Neural cell (in vitro differentiated cells): ENCODE data around the gene PRKCQ. TPM values are rescaled to one million over a fixed set of nuclear protein-coding genes. Genes with fewer than 3 reads are reported as not detected.

Experiments
- H2AFZ ChIP-seq: fragments of 200-600, 300-800 bp; sonication (generic), shearing (Covaris generic); 2 replicates; pipeline ENCODE4 v1.6.0; 2014; ENCODE audit warnings: low read depth, mild to moderate bottlenecking, antibody characterized with exemption, low read length, moderate library complexity
- H3F3A ChIP-seq: fragments of 200-600 bp; shearing (Covaris generic); 2 replicates; pipeline ENCODE4 v1.6.1; 2016; ENCODE audit warnings: mild to moderate bottlenecking, moderate library complexity, mixed read lengths, antibody characterized with exemption, low read length; ENCODE audit not compliant: insufficient read depth, poor library complexity, severe bottlenecking
- H3K27ac ChIP-seq: fragments of 200-600, 300-800 bp; sonication (generic), shearing (Covaris generic); 2 replicates; pipeline ENCODE4 v1.5.1; 2014; ENCODE audit warnings: mild to moderate bottlenecking, low read length, moderate library complexity
- H3K27me3 ChIP-seq: fragments of 300-800, 200-600 bp; sonication (generic), shearing (Covaris generic); 2 replicates; pipeline ENCODE4 v1.6.0; 2014; ENCODE audit warnings: mild to moderate bottlenecking, low read depth, low read length, moderate library complexity; ENCODE audit not compliant: insufficient read depth
- H3K36me3 ChIP-seq: fragments of 300-800, 200-600 bp; sonication (generic), shearing (Covaris generic); 2 replicates; pipeline ENCODE4 v1.5.1; 2014; ENCODE audit warnings: mild to moderate bottlenecking, antibody characterized with exemption, low read length, moderate library complexity; ENCODE audit not compliant: insufficient read depth
- H3K4me2 ChIP-seq: fragments of 300-800, 200-600 bp; sonication (generic), shearing (Covaris generic); 2 replicates; pipeline ENCODE4 v1.6.0; 2014; ENCODE audit warnings: mild to moderate bottlenecking, low read length
- H3K4me3 ChIP-seq: fragments of 300-800, 200-600 bp; sonication (generic), shearing (Covaris generic); 2 replicates; pipeline ENCODE4 v1.5.1; 2014; ENCODE audit warnings: mild to moderate bottlenecking, low read length, moderate library complexity
- H3K79me2 ChIP-seq: fragments of 200-600 bp; shearing (Covaris generic); replicated peaks from 2 replicates; pipeline ENCODE4 v1.6.0; 2014; ENCODE audit warnings: mild to moderate bottlenecking, low read length, moderate library complexity; ENCODE audit not compliant: insufficient read depth
- H3K9ac ChIP-seq: fragments of 300-800, 200-600 bp; sonication (generic), shearing (Covaris generic); 2 replicates; pipeline ENCODE4 v1.6.1; 2016; ENCODE audit warnings: mild to moderate bottlenecking, low read length, mixed read lengths
- H3K9me2 ChIP-seq: fragments of 200-600 bp; shearing (Covaris generic); 2 replicates; pipeline ENCODE4 v1.6.1; 2016; ENCODE audit warnings: mild to moderate bottlenecking, low read length, mixed read lengths; ENCODE audit not compliant: insufficient read depth
- H3K9me3 ChIP-seq: fragments of 200-600, 300-800 bp; sonication (generic), shearing (Covaris generic); 2 replicates; pipeline ENCODE4 v1.6.1; 2016; ENCODE audit warnings: mild to moderate bottlenecking, mixed run types, low read length, moderate library complexity, mixed read lengths
- H4K20me1 ChIP-seq: fragments of 200-600 bp; shearing (Covaris generic); 2 replicates; pipeline ENCODE4 v1.6.1; 2016; ENCODE audit warnings: mild to moderate bottlenecking, mixed run types; ENCODE audit not compliant: insufficient read depth
- CTCF ChIP-seq: fragments of 450-650 bp; IDR thresholded peaks from 2 replicates; pipeline ENCODE4 v1.5.1; 2014; ENCODE audit warnings: antibody characterized with exemption, mild to moderate bottlenecking, moderate library complexity; ENCODE audit not compliant: poor library complexity, severe bottlenecking
- EP300 ChIP-seq: fragments of 450-650 bp; conservative IDR thresholded peaks from 2 replicates; pipeline ENCODE4 v1.6.1; 2014; ENCODE audit warnings: antibody characterized with exemption, mild to moderate bottlenecking, moderate library complexity; ENCODE audit not compliant: poor library complexity, severe bottlenecking
- EZH2 ChIP-seq: fragments of 200-600, 300-800 bp; shearing (Covaris generic), sonication (generic); IDR thresholded peaks from 2 replicates; pipeline ENCODE4 v1.6.1; 2014; ENCODE audit warnings: antibody characterized with exemption, low read length, borderline replicate concordance, mild to moderate bottlenecking; ENCODE audit not compliant: insufficient read depth, poor library complexity, severe bottlenecking
- MXI1 ChIP-seq: fragments of 450-650 bp; conservative IDR thresholded peaks from 2 replicates; pipeline ENCODE4 v1.6.1; 2014; ENCODE audit warnings: antibody characterized with exemption, mild to moderate bottlenecking; ENCODE audit not compliant: poor library complexity, severe bottlenecking
- POLR2AphosphoS5 ChIP-seq: IDR thresholded peaks from 2 replicates; pipeline ENCODE4 v1.6.1; 2012
- RAD21 ChIP-seq: fragments of 450-650 bp; conservative IDR thresholded peaks from 2 replicates; pipeline ENCODE4 v1.6.1; 2014; ENCODE audit warnings: antibody characterized with exemption, mild to moderate bottlenecking, moderate library complexity
- REST ChIP-seq: IDR thresholded peaks from 2 replicates; pipeline ENCODE4 v1.6.1; 2012; ENCODE audit warnings: borderline replicate concordance
- SMC3 ChIP-seq: fragments of 450-650 bp; conservative IDR thresholded peaks from 2 replicates; pipeline ENCODE4 v1.6.1; 2014; ENCODE audit warnings: antibody characterized with exemption, mild to moderate bottlenecking, moderate library complexity; ENCODE audit not compliant: poor library complexity
- TAF1 ChIP-seq: IDR thresholded peaks from 2 replicates; pipeline ENCODE4 v1.6.1; 2012; ENCODE audit warnings: low read depth
- polyA plus RNA-seq: library from polyadenylated mRNA; depleted of rRNA; stranded (reverse); fragments of >200 nt; gene quantifications from 2 replicates; pipeline ENCODE4 v1.2.3, GENCODE V29; 2014

Gene PRKCQ
- polyA plus RNA-seq, 1 donor from 2014 or later, result 0.61 TPM

GRCh38 chr10:6455592-6455991 lies 124.5 kb downstream of the PRKCQ start:
- Histone ChIP-seq H3K4me3 (no peak overlapping the region), H3K9me3 (peaks cover 3% of the 10 kb centered on the region), H3K9ac (no peak overlapping the region), H4K20me1 (no peaks in the 10 kb centered on the region), H3K4me2 (no peak overlapping the region), H3K36me3 (no peaks in the 10 kb centered on the region), H3F3A (no peaks in the 10 kb centered on the region), H3K79me2 (no peaks in the 10 kb centered on the region), H3K9me2 (no peaks in the 10 kb centered on the region), H2AFZ (no peak overlapping the region), H3K27me3 (no peaks in the 10 kb centered on the region), H3K27ac (no peak overlapping the region)
- TF ChIP-seq POLR2AphosphoS5 (no peak), EZH2 (no peak), TAF1 (no peak), SMC3 (no peak), CTCF (no peak), EP300 (no peak), RAD21 (no peak), MXI1 (no peak), REST (no peak)

- H3K9me3 ChIP-seq, result no peaks in the 10 kb centered on the region
- H3K27ac ChIP-seq, result no peak overlapping the region
- no peak overlapping the region for H3K9ac ChIP-seq
- H3K79me2 ChIP-seq, result no peaks in the 10 kb centered on the region
- H3K4me2 ChIP-seq, result no peak overlapping the region
- H3K9me2 ChIP-seq, result no peaks in the 10 kb centered on the region
- H4K20me1 ChIP-seq, result no peaks in the 10 kb centered on the region
- H3F3A ChIP-seq, result no peaks in the 10 kb centered on the region
- H3K27me3 ChIP-seq, result no peaks in the 10 kb centered on the region
- H3K4me3 ChIP-seq, result no peak overlapping the region
- H2AFZ ChIP-seq, result no peak overlapping the region
- TF ChIP-seq CTCF (no peak), SMC3 (no peak), EZH2 (no peak), POLR2AphosphoS5 (no peak), EP300 (no peak), RAD21 (no peak), TAF1 (no peak), MXI1 (no peak), REST (no peak)
- no peaks in the 10 kb centered on the region for H3K36me3 ChIP-seq
Measured at GRCh38 chr10:6446711-6447110, 133.4 kb downstream of the PRKCQ start.
